ENCODE data around the gene TMEM39B.
A peak's percentile ranks its signal among the peaks of the same experiment; 100 is the strongest.
"Not testable (repeated sequence)": the region's sequence is repeated elsewhere in the genome, so short reads cannot be mapped to it uniquely, and the experiment has no call there.

TMEM39B gene

DNA sequence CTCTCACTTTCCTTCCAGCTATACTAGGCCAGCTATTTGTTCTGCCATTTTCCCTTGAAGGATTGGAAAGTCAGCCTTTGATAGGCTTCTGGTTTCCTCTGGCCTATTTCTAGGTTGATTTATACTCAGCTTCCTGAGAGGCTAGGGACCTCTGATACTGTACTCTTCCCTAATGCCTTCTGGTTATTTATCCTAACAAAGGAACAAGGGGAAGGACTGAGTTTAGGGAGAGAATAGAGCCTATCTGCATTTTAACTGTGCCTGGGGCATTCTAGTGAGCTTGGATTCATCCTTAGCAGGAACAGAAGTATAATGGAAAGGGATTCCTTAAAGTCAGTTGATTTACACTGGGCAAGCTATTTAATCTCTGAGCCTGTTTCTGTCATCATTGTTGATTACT is 11.8 kb upstream of the TMEM39B start:
- Histone ChIP-seq H3K27me3 (no peaks in the 10 kb centered on the region), H3K27ac (peak overlapping the region; percentile 74 to 78), H3K4me3 (no peak overlapping the region), H3K4me1 (peaks cover 0 to 19% (median 17%) of the 10 kb centered on the region in 4 donors), H3K9me3 (no peaks in the 10 kb centered on the region), H3K36me3 (peaks cover 25 to 43% (median 33%) of the 10 kb centered on the region in 3 donors)
- intact Hi-C loops (cut with DNase I; ENCODE audit: low total_unique reads), result loop anchor here (5.0 to 10.0 kb wide), 2 partner anchors 44 to 96 kb away; no protein-coding TSS in a partner anchor
- no peak for DNase-seq
- TF ChIP-seq, protein P1, sequence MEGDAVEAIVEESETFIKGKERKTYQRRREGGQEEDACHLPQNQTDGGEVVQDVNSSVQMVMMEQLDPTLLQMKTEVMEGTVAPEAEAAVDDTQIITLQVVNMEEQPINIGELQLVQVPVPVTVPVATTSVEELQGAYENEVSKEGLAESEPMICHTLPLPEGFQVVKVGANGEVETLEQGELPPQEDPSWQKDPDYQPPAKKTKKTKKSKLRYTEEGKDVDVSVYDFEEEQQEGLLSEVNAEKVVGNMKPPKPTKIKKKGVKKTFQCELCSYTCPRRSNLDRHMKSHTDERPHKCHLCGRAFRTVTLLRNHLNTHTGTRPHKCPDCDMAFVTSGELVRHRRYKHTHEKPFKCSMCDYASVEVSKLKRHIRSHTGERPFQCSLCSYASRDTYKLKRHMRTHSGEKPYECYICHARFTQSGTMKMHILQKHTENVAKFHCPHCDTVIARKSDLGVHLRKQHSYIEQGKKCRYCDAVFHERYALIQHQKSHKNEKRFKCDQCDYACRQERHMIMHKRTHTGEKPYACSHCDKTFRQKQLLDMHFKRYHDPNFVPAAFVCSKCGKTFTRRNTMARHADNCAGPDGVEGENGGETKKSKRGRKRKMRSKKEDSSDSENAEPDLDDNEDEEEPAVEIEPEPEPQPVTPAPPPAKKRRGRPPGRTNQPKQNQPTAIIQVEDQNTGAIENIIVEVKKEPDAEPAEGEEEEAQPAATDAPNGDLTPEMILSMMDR (IDR thresholded peaks at IDR 0.05), result no peak

DNA sequence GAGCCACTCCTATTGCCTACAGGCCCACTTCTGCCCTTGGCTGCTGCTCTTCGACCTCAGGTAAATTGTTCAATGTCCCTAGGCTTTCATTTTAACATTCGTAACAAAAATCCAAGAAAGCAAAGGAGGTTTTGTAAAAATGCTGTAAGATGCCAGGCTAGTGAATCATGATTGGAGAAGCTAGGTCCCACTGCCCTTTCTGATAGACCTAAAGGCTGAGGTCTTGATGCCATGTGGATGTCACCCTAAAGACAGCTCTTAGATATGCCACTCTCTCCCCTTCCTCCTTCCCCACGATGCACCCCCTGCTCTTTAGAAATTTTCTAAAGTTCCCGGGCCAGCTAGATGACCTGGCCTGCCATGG is 9.9 kb upstream of the TMEM39B start:
- Histone ChIP-seq H3K27me3 (no peaks in the 10 kb centered on the region), H3K4me3 (no peak overlapping the region), H3K4me1 (peaks cover 0 to 36% (median 29%) of the 10 kb centered on the region in 4 donors), H3K9me3 (no peaks in the 10 kb centered on the region), H3K36me3 (peaks cover 18 to 35% (median 22%) of the 10 kb centered on the region in 3 donors), H3K27ac (peak overlapping the region; percentile 74 to 78)
- no peak for DNase-seq
- TF ChIP-seq, protein P1 (IDR thresholded peaks at IDR 0.05), result no peak
- intact Hi-C loops (cut with DNase I; ENCODE audit: low total_unique reads), result loop anchor here (5.0 to 10.0 kb wide), 2 partner anchors 46 to 98 kb away; no protein-coding TSS in a partner anchor

DNA sequence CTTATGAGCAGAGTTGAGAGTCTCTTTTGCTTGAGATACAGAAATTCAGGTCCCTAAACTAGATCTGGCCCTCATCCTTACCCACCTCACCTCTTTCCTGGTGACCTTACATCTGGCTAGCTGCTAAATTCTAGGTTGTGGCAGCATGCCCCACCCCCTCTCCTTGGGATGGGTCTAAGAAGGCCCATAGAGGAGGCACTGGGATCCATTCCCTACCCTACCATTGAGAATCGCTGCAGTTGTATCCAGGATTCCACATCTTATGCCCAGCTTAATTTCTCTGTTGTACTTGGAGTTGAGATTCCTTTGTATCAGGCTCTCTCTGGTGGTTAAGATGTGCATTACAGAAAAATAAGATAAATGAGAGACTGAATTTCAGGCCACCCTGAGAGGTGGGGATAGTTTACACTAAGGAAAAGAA is 9.5 kb upstream of the TMEM39B start:
- intact Hi-C loops (cut with DNase I; ENCODE audit: low total_unique reads), result loop anchor here (5.0 to 10.0 kb wide), 2 partner anchors 46 to 98 kb away; no protein-coding TSS in a partner anchor
- DNase-seq, result no peak
- Histone ChIP-seq H3K4me1 (peaks cover 0 to 39% (median 30%) of the 10 kb centered on the region in 4 donors), H3K4me3 (no peak overlapping the region), H3K27ac (peak overlapping the region; percentile 74 to 78), H3K36me3 (peaks cover 14 to 30% (median 18%) of the 10 kb centered on the region in 3 donors), H3K27me3 (no peaks in the 10 kb centered on the region), H3K9me3 (no peaks in the 10 kb centered on the region)
- TF ChIP-seq, protein P1 (IDR thresholded peaks at IDR 0.05), result peak; percentile 66 to 84

DNA sequence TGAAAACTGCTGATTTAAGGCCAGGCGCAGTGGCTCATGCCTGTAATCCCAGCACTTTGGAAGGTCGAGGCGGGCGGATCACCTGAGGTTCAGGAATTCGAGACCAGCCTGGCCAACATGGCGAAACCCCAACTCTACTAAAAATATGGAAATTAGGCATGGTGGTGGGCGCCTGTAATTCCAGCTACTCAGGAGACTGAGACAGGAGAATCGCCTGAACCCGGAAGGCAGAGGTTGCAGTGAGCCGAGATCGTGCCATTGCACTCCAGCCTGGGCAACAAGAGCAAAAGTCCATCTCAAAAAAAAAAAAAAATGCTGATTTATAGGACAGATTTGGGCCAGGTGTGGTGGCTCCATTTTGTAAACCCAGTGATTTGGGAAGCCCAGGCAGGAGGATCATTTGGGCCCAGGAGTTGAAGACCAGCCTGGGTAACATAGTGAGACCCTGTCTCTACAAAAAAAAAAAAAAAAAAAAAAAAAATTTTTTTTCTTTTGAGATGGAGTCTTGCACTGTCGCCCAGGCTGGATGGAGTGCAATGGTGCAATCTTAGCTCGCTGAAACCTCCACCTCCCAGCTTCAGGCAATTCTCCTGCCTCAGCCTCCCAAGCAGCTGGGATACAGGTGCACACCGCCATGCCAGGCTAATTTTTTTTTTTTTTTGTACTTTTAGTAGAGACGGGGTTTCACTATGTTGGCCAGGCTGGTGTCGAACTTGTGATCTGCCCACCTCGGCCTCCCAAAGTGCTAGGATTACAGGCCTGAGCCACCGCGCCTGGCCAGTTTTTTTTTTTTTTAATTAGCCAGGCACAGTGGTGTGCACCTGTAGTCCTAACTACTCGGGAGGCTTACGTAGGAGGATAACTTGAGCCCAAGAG is 6.9 kb upstream of the TMEM39B start:
- intact Hi-C loops (cut with DNase I; ENCODE audit: low total_unique reads), result loop anchor here (10.0 kb wide), 1 partner anchor 101 kb away; no protein-coding TSS in a partner anchor
- peak overlapping the region; percentile 13 to 50 for H3K27ac ChIP-seq

DNA sequence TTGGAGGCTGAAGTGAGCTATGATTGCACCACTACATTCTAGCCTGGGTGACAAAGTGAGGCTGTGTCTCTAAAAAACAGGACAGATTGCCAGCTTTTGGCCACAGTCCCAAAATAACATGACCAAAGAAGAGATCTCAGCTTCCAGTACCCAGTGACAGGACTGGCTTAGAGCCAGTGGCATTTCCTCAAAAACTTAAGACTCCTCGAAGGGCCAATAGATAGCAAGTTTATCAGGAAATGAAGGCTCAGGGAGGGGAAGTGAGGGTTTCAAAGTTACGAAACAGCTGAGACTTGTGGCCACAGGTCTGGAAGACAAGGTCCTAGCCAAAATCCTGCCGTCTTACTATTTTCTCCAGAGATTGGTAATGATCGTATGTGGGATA is 6.3 kb upstream of the TMEM39B start:
- peaks cover 0 to under 1% (median 0%) of the 10 kb centered on the region in 3 donors for H3K36me3 ChIP-seq
- H3K27me3 ChIP-seq, result no peaks in the 10 kb centered on the region
- intact Hi-C loops (cut with DNase I; ENCODE audit: low total_unique reads), result loop anchor here (10.0 kb wide), 1 partner anchor 102 kb away; no protein-coding TSS in a partner anchor
- no peak overlapping the region for H3K4me3 ChIP-seq
- TF ChIP-seq, protein P1 (IDR thresholded peaks at IDR 0.05), result no peak
- peaks cover 0 to 46% (median 34%) of the 10 kb centered on the region in 4 donors for H3K4me1 ChIP-seq
- peak overlapping the region; percentile 13 to 50 for H3K27ac ChIP-seq
- no peaks in the 10 kb centered on the region for H3K9me3 ChIP-seq
- peak; percentile 88 to 89 for DNase-seq

More for the DNA sequence above, 6.9 kb upstream of the TMEM39B start:
- not testable (repeated sequence) for H3K4me3 ChIP-seq, H3K9me3 ChIP-seq, H3K36me3 ChIP-seq, DNase-seq, H3K27me3 ChIP-seq
- peaks cover 0 to 41% (median 30%) of the 10 kb centered on the region in 4 donors for H3K4me1 ChIP-seq

Data from tibial artery (tissue), 4 donors.